DMS153 treated with DMSO at 0.1 percent for 48 hours (cell line): Measurements from ENCODE around the gene PPP1R1C.

Experiments used
- DNase-seq: peaks from one replicate; lab custom pipeline; 2025; ENCODE audit not compliant: unreplicated experiment; lab: John Stamatoyannopoulos, UW

PPP1R1C gene

DNA sequence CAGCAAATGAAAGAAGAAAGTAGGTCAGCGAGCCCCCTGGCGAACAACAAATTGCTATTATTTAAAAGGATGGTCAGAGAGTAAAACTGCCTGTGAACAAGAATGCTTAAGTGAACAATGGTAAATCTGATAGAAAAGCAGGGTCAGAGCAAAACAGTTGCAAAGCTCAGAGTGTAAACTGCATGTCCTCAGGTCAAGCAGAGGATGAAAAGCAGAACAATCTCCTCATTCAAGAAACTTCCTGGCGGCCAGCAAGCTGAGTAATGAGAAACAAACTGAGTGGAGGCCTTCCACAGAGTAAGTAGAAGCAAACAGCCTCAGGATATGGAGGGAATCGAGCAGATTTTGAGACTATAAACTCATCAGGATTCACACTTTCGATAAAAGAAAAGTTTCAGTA is 117.9 kb downstream of the PPP1R1C start:
- DNase-seq, result no peak

DNA sequence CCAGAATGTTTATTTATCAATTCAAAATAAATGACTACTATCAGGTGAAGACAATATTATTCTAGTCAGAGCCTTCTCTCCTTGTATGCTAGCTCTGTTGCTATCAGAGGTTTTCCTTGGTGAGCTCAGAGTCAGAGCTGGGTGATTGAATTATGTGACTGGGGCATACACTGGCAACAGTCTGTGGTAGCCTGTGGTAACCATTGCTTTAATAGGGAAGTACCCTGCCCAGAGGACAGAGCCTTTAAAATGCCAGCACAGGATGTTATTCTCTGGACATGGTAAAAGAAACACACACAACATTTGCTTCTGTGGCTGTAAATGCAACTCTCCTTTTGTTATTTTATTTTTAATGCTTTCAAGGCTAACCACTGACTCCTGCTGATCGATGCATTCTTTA is 124.7 kb downstream of the PPP1R1C start:
- no peak for DNase-seq

DNA sequence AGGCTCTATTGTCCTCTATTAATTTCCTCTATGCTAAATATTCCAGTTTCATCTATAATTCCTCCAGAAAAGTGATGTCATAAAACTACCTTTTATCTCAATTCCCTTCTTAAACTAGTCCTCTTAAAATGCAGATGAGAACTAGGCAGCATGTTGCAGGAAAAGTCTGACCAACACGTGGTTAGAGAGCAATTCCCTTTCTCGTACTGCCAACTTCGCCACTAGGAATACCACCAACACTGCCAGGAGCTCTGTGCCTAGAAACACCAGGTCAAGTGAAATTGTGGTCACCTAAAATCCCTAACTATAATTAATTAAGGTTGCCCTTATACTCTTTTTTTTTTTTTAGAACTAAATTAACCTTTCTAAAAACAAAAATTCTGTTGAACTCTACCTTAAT is 127.7 kb downstream of the PPP1R1C start:
- DNase-seq, result no peak

GRCh38 chr2:182115258-182115657 is 129.6 kb downstream of the PPP1R1C start:
- DNase-seq, result no peak

DNA sequence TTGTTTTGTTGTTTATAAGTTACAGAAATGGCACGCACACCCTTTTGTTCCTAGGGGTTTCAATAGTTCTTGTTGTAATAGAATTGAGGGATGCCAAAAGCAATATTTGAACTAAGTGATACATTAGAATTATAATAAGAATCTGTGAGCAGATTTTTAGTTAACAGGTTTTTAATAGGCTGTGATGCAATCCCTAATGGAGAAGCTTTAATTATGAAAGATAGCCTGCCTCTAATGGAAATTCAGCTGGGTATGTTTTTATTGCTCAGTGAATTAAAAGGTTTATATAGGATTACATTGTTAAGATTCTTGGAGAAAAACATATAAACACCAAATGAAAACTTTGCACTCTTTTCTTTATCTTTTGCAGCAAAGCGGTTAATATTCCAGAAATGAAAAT is 131.1 kb downstream of the PPP1R1C start:
- DNase-seq, result no peak

DNA sequence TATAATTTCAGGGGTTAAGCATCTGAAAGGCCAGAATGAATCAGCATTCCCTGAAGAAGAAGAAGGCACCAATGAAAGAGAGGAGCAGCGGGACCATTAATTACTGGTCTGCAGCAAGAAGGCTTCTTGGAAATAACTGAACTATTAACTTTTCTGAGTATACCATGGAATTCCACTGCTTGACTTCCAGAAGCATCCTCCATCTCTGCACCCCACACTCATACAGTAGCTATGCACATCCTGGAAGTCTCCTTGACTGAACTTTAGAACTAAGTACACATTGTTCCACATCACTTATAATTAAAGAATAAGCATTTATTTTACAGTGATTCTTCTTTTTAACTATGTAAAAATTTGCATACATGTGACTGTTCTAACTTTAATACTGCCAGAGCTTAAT is 131.5 kb downstream of the PPP1R1C start:
- DNase-seq, result no peak

GRCh38 chr2:182128821-182129707 is 143.4 kb downstream of the PPP1R1C start:
- no peak for DNase-seq

DNA sequence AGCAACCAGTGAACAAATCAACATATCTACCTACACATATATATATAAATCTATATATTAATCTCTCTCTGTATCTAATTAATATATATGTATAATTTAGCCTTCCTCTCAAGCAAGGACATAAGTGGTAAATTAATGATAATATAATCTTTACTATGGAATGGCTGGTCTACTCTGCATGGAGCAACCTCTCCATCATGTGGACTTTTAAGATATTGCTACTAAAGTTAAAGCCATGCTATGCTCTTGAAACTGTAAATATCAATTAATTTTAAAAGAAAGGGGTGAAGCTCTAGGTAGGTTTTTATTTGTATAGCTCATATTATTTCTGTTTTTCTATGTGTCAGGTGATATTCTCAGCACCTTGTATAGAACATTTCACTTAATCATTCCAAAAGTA is 147.0 kb downstream of the PPP1R1C start:
- DNase-seq, result no peak

DNA sequence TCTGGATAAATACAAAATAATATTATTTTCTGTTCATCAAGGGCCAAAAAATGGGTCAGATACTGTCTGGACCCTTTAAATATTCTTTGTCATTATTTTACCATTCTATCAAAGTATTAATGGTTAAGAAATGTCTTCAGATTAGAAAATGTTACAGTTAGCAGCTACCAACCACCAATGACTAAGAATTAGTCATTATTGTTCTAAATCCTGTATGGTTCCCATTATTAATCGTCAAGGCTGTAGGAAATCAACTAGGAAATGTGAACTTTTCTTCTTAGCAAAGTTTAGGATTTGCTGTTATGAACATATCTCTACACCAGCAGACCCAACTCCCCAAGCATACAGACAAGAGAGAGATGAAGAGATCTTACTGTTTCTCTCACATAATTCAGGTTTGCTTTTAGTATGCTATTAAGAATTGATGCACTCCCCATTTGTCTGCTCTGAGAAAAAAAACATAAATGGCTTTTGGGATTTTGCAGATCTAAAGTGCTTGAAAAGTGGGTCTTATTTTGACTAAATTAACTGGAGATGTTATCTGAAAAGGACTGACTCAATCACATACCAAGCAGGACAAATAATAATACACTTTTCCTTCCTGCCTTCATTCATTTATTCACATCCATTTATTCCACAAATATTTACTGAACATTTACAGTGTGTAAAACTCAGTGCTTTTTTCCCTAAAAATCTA is 147.7 kb downstream of the PPP1R1C start:
- no peak for DNase-seq

DNA sequence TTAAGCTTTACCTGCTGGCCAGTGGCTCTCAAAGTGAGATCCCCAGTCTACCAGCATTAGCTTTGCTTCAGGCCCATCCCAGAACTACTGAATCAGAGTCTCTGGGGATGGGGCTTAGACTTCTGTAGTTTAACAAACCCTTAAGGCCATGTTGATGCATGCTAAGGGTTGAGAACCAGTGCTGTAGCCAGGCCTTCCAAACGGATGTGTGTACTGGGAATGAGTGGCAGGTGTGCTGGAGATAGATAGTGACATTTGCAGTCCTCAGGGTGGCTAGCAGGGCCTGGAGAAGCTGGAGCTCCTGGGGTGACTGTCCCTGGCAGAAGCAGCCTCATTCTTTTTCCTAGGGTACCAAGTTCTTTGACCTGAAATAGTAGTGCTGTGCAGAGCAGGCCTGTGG is 148.5 kb downstream of the PPP1R1C start:
- no peak for DNase-seq

GRCh38 chr2:182142062-182142461 is 156.4 kb downstream of the PPP1R1C start:
- DNase-seq, result no peak

- DNase-seq, result no peak
Measured at GRCh38 chr2:182144041-182144775, 158.6 kb downstream of the PPP1R1C start.

- no peak for DNase-seq
Measured at GRCh38 chr2:182144776-182145165, 159.1 kb downstream of the PPP1R1C start.

- DNase-seq, result no peak
Measured at GRCh38 chr2:182148344-182148743, 162.7 kb downstream of the PPP1R1C start.

DNA sequence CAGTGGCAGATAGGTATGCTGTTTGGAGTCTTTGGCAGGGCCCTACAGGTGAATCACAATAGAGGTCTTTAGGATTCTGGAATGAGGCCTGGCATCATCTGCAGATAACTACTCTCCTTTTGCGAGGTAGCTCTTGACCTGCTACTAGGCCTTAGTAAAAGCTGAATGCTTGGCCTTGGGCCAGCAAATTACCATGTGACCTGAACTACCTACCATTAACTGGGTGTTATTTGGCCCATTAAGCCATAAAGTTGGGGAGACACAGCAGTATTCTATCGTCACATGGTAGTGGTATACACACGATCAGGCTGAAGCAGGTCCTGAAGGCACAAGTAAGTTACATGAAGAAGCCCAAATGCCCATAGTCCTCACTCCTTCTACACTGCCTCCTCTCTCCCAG is 178.2 kb downstream of the PPP1R1C start:
- DNase-seq, result no peak

GRCh38 chr2:182164686-182165085 is 179.0 kb downstream of the PPP1R1C start:
- no peak for DNase-seq

DNA sequence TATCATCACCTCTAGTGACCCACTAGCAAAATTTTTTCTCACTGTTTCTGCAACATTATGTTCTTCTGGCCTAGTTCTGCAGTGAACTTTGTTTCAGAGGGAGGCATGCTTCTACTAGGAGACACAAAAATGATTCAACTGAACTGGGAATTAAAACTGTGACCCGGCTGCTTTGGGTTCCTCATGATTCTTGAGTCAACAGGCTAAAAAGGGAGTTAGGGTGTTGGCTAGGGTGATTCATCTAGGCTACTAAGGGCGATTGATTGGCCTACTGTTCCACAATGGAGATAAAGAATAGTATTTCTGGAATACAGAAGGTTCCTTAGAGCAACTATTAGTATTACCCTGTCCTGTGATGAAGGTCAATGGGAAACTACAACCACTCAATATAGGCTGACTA is 179.5 kb downstream of the PPP1R1C start:
- no peak for DNase-seq

- DNase-seq, result no peak
Measured at GRCh38 chr2:182166406-182166805, 180.8 kb downstream of the PPP1R1C start.

GRCh38 chr2:182166841-182167240 is 181.2 kb downstream of the PPP1R1C start:
- DNase-seq, result no peak
